ENCODE measurements around the gene EYS. TPM values are rescaled to one million over a fixed set of nuclear protein-coding genes. Genes with fewer than 3 reads are reported as not detected.
A peak's percentile ranks its signal among the peaks of the same experiment; 100 is the strongest.

Gene EYS
- total and polyA plus RNA-seq, 2 of the 13 experiments (the other 11 are each of a cell fraction or from before 2014, with no cell fraction given) = 0.04 to 0.07 TPM

GRCh38 chr6:63864671-63865318 lies 1842.2 kb downstream of the EYS start:
- Histone ChIP-seq H3K27ac (ENCODE audit: extremely low read length, insufficient read depth, low read length) (no peak overlapping the region), H2AFZ (ENCODE audit: low read length) (no peak overlapping the region), H3K79me2 (ENCODE audit: insufficient read depth, low read length) (no peaks in the 10 kb centered on the region), H3K4me2 (ENCODE audit: low read depth, low read length) (no peak overlapping the region), H3K4me1 (ENCODE audit: insufficient read depth, low read length) (no peaks in the 10 kb centered on the region), H3K27me3 (ENCODE audit: control insufficient read depth in 1 of 2, insufficient read depth in 2 of 2, low read length in 2 of 2) (no peaks in the 10 kb centered on the region), H3K36me3 (replicated peaks in 1 of 2; ENCODE audit: control insufficient read depth in 1 of 2, insufficient read depth in 2 of 2, low read length in 2 of 2) (no peaks in the 10 kb centered on the region), H3K9me3 (ENCODE audit: low read length) (no peaks in the 10 kb centered on the region), H3K4me3 (replicated peaks in 1 of 3; ENCODE audit: insufficient read depth in 1 of 3, low read depth in 2 of 3, low read length in 3 of 3) (no peak overlapping the region), H3K9ac (ENCODE audit: insufficient read depth, low read depth, low read length) (no peak overlapping the region), H4K20me1 (ENCODE audit: insufficient read depth, low read length) (no peaks in the 10 kb centered on the region)
- no peak for TF ChIP-seq ONECUT2 (CRISPR knock-in tag; IDR thresholded peaks at IDR 0.05)
- ATAC-seq = no peak
- ChIA-PET CTCF (ENCODE audit: low intra/inter-chr PET ratio, low total read pairs) (no interaction called here), POLR2A (no interaction called here)
- WGBS (ENCODE audit: low lambda C conversion rate) = 6% methylated on average over 4 of the region's 4 CpGs
- intact Hi-C loops (cut with micrococcal nuclease; ENCODE audit: unreplicated experiment) = no loop called here
- no peak for FAIRE-seq
- in situ Hi-C loops (cut with HindIII; ENCODE audit: extremely low pct_ligation_motif_present, low pct_unique_long_range_greater_than_20kb) = no loop called here
- BruUV-seq (replicated peaks) = no TSS peak
- DNase-seq (ENCODE audit: low spot score) = no peak

- Histone ChIP-seq H3K4me2 (ENCODE audit: low read depth, low read length) (no peak overlapping the region), H3K27ac (ENCODE audit: extremely low read length, insufficient read depth, low read length) (no peak overlapping the region), H3K9ac (ENCODE audit: insufficient read depth, low read depth, low read length) (no peak overlapping the region), H2AFZ (ENCODE audit: low read length) (no peak overlapping the region), H3K27me3 (ENCODE audit: control insufficient read depth in 1 of 2, insufficient read depth in 2 of 2, low read length in 2 of 2) (no peaks in the 10 kb centered on the region), H3K9me3 (ENCODE audit: low read length) (no peaks in the 10 kb centered on the region), H3K4me3 (replicated peaks in 1 of 3; ENCODE audit: insufficient read depth in 1 of 3, low read depth in 2 of 3, low read length in 3 of 3) (no peak overlapping the region), H3K79me2 (ENCODE audit: insufficient read depth, low read length) (no peaks in the 10 kb centered on the region), H3K4me1 (ENCODE audit: insufficient read depth, low read length) (no peaks in the 10 kb centered on the region), H3K36me3 (replicated peaks in 1 of 2; ENCODE audit: control insufficient read depth in 1 of 2, insufficient read depth in 2 of 2, low read length in 2 of 2) (no peaks in the 10 kb centered on the region), H4K20me1 (ENCODE audit: insufficient read depth, low read length) (no peaks in the 10 kb centered on the region)
- CTCF ChIA-PET (ENCODE audit: low intra/inter-chr PET ratio, low total read pairs) = no interaction called here
- no TSS peak for BruUV-seq (replicated peaks)
- WGBS (ENCODE audit: low lambda C conversion rate) = 0% methylated on average over 1 of the region's 1 CpG
- ATAC-seq (no peak), FAIRE-seq (no peak), DNase-seq (ENCODE audit: low spot score) (no peak)
- TF ChIP-seq ZBTB25 (CRISPR knock-in tag; IDR thresholded peaks at IDR 0.05) = no peak
- no peak for TF ChIP-seq ZBTB46 (CRISPR knock-in tag; IDR thresholded peaks at IDR 0.05; ENCODE audit: borderline replicate concordance)
- 0 out of 2 replicates have a peak, but pooled peaks have one; percentile 10 for TF ChIP-seq CTCF (CRISPR knock-in tag; IDR thresholded peaks at IDR 0.05)
- TF ChIP-seq CREB3 (CRISPR knock-in tag; IDR thresholded peaks at IDR 0.05) = no peak
- no peak for TF ChIP-seq THAP8 (CRISPR knock-in tag; IDR thresholded peaks at IDR 0.05; ENCODE audit: borderline replicate concordance)
- no peak for TF ChIP-seq DNMT1 (CRISPR knock-in tag; IDR thresholded peaks at IDR 0.05)
- TF ChIP-seq ZNF234 (CRISPR knock-in tag; conservative IDR thresholded peaks at IDR 0.05) = no peak
- POLR2A ChIA-PET = no interaction called here
- intact Hi-C loops (cut with micrococcal nuclease; ENCODE audit: unreplicated experiment) (no loop called here), in situ Hi-C loops (cut with HindIII; ENCODE audit: extremely low pct_ligation_motif_present, low pct_unique_long_range_greater_than_20kb) (no loop called here)
Measured at GRCh38 chr6:63864061-63864460, 1843.0 kb downstream of the EYS start.

Measured in HepG2 (cell line).